NB4 (cell line): ENCODE measurements around the gene GDPD3.

Source experiments
- CTCF ChIP-seq: IDR thresholded peaks from one replicate; pipeline ENCODE4 v1.5.1; 2012; ENCODE audit warnings: low read depth, low read length
- MAX ChIP-seq: IDR thresholded peaks from 2 replicates; pipeline ENCODE4 v1.6.1; 2011; ENCODE audit warnings: low read depth, low read length
- MYC ChIP-seq: IDR thresholded peaks from 2 replicates; pipeline ENCODE4 v1.6.1; 2011; ENCODE audit warnings: low read depth, low read length
- POLR2A ChIP-seq: IDR thresholded peaks from 2 replicates; pipeline ENCODE4 v1.6.1; 2011; ENCODE audit warnings: mild to moderate bottlenecking; ENCODE audit not compliant: insufficient read length; ENCODE audit errors: extremely low read depth

GRCh38 chr16:30142672-30143346 is 29.5 kb upstream of the GDPD3 start:
- peak; percentile 26 for TF ChIP-seq CTCF
- TF ChIP-seq POLR2A: no peak
- TF ChIP-seq MAX: no peak
- TF ChIP-seq MYC: no peak
